Right lobe of liver (tissue), 6 donors: Measurements from ENCODE around the gene LRRIQ1. TPM values are rescaled to one million over a fixed set of nuclear protein-coding genes. Genes with fewer than 3 reads are reported as not detected.

Experiments used
- ATAC-seq, 4 donors: fragments of 200-7000 bp; cut with Tn5 transposase; one replicate each; pipeline ENCODE4 v1.9.1; 2020; ENCODE audit warnings: mild to moderate bottlenecking in 4 of 4, moderate library complexity in 4 of 4
- DNase-seq, 3 donors: peaks; one replicate each; pipeline ENCODE4 v3.0.0-alpha.2; 2020
- H3K27ac ChIP-seq, 3 donors: fragments of 200-600 bp; one replicate each; pipeline ENCODE4 v1.8.0; 2022
- H3K27me3 ChIP-seq, 2 donors: fragments of 200-600 bp; one replicate each; pipeline ENCODE4 v1.8.0; 2022
- H3K36me3 ChIP-seq, 4 donors: fragments of 200-600 bp; sonication (generic) in 1 of 4; one replicate each; pipeline versions ENCODE4 v1.5.1 to v1.8.0; 2017 to 2022; ENCODE audit warnings: control low read depth in 1 of 4
- H3K4me1 ChIP-seq, 4 donors: fragments of 200-600 bp; sonication (generic) in 1 of 4; one replicate each; pipeline versions ENCODE4 v1.5.1 to v1.8.0; 2017 to 2022; ENCODE audit warnings: control low read depth in 1 of 4
- H3K4me3 ChIP-seq, 3 donors: fragments of 200-600 bp; one replicate each; pipeline ENCODE4 v1.8.0; 2022
- H3K9me3 ChIP-seq, 4 donors: fragments of 200-600 bp; sonication (generic) in 1 of 4; one replicate each; pipeline versions ENCODE4 v1.5.1 to v1.8.0; 2017 to 2022; ENCODE audit warnings: control low read depth in 1 of 4
- POLR2A ChIP-seq: fragments of 450-650 bp; IDR thresholded peaks from one replicate; pipeline ENCODE4 v1.6.1; 2017; ENCODE audit warnings: antibody characterized with exemption, mild to moderate bottlenecking
- WGBS: methylation state at CpG from one replicate; pipeline ENCODE4 v1.1.6; 2018; ENCODE audit warnings: low coverage, low lambda C conversion rate; ENCODE audit not compliant: insufficient coverage; ENCODE audit errors: missing lambda C conversion rate; 5-methylcytosine and 5-hydroxymethylcytosine counted together
- intact Hi-C, 2 donors: fragments of 100-400 bp; cut with DNase I; formaldehyde crosslinking; loops; one replicate each; pipeline versions ENCODE4 v1.11.2 to v1.14.1; 2022
- total RNA-seq, 6 experiments: library from RNA; depleted of rRNA in 2 of 6; stranded (reverse); fragments of >200 nt in 2 of 6; fragmentation: NEBNext Ultra II Directional in 3 of 6; extraction: Animal tissue kit (Norgen Biotek cat#: 25700) in 3 of 6; gene quantifications; one replicate each; pipeline versions ENCODE4 v1.1.0 to v1.2.4, GENCODE V29; 2016 to 2023
- TF ChIP-seq, protein P1 (sequence below), 4 donors: fragments of 200-600 bp in 3 of 4; fragments of 450-650 bp in 1 of 4; IDR thresholded peaks; one replicate each; pipeline versions ENCODE4 v1.5.1 to v1.8.0; 2016 to 2022; ENCODE audit warnings: antibody characterized with exemption in 4 of 4, mild to moderate bottlenecking in 2 of 4
- donor health status: DM: no; HTN: yes; CAD: no.
- donor health status: DM: no; HTN: no; CAD: no.
- donor health status: DM: no; HTN: no; CAD: no.
- donor health status: DM: no; HTN: yes; CAD: no.
- donor health status: DM: no; HTN: yes; CAD: no.

Gene LRRIQ1
- total RNA-seq, 6 experiments from 2014 or later, result 0.04 to 0.23 TPM; not detected in 4

GRCh38 chr12:85225501-85225900 lies 189.3 kb downstream of the LRRIQ1 start:
- no peak overlapping the region for H3K27ac ChIP-seq
- intact Hi-C loops, result no loop called here
- H3K9me3 ChIP-seq, result no peaks in the 10 kb centered on the region
- H3K27me3 ChIP-seq, result no peaks in the 10 kb centered on the region
- no peaks in the 10 kb centered on the region for H3K36me3 ChIP-seq
- no peak for ATAC-seq
- TF ChIP-seq, protein P1, sequence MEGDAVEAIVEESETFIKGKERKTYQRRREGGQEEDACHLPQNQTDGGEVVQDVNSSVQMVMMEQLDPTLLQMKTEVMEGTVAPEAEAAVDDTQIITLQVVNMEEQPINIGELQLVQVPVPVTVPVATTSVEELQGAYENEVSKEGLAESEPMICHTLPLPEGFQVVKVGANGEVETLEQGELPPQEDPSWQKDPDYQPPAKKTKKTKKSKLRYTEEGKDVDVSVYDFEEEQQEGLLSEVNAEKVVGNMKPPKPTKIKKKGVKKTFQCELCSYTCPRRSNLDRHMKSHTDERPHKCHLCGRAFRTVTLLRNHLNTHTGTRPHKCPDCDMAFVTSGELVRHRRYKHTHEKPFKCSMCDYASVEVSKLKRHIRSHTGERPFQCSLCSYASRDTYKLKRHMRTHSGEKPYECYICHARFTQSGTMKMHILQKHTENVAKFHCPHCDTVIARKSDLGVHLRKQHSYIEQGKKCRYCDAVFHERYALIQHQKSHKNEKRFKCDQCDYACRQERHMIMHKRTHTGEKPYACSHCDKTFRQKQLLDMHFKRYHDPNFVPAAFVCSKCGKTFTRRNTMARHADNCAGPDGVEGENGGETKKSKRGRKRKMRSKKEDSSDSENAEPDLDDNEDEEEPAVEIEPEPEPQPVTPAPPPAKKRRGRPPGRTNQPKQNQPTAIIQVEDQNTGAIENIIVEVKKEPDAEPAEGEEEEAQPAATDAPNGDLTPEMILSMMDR (IDR thresholded peaks at IDR 0.05), result no peak
- no peak for TF ChIP-seq POLR2A
- DNase-seq, result no peak
- 38% methylated on average over 1 of the region's 1 CpG for WGBS
- H3K4me1 ChIP-seq, result no peaks in the 10 kb centered on the region
- no peak overlapping the region for H3K4me3 ChIP-seq

DNA sequence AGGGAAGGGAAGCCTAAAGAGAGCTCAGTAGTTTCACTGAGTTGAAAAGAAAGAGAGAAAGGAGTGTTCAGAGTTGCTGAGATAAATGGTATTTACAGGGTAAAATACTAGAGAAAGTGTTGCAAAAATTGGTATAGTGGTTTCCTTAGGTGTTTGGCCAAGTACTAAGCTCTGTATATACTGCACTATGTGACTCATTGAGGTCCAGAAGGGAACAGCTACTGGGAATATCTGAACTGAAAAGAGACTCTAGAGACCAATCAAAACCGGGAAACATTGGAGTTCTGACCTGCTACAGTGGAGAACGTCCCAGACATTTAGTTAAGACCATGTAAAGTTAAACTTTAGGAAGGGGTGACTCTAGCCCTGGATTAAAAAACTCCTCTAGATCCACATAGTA lies 201.2 kb downstream of the LRRIQ1 start:
- no peaks in the 10 kb centered on the region for H3K36me3 ChIP-seq
- intact Hi-C loops, result no loop called here
- WGBS, result 23% methylated on average over 2 of the region's 2 CpGs
- no peaks in the 10 kb centered on the region for H3K27me3 ChIP-seq
- peaks cover 0 to 3% (median 0%) of the 10 kb centered on the region in 4 donors for H3K4me1 ChIP-seq
- H3K27ac ChIP-seq, result no peak overlapping the region
- no peak overlapping the region for H3K4me3 ChIP-seq
- DNase-seq, result no peak
- no peaks in the 10 kb centered on the region for H3K9me3 ChIP-seq
- no peak for ATAC-seq
- no peak for TF ChIP-seq POLR2A
- TF ChIP-seq, protein P1 (IDR thresholded peaks at IDR 0.05), result no peak

DNA sequence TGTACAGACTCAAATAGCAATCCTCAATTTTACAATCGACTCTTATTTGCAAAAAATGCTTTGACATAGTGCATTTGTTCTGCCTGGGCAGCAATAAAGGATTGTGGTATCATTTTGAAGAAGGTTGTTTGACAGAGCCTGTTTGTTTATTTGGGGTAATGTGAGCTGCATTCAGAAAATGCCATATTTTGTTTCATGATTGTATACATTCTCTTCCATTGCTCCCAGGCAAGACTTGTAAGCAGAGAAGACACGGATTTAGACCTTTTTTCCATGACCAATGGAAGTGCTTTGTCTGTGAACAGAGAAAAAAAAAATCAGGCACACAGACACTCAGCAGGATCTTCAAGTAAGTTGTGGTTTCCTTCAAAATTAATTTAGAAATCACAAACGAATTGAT lies 208.4 kb downstream of the LRRIQ1 start:
- intact Hi-C loops, result no loop called here
- WGBS, result 24% methylated on average over 3 of the region's 3 CpGs

GRCh38 chr12:85253853-85254252 lies 217.7 kb downstream of the LRRIQ1 start:
- no peak overlapping the region for H3K4me3 ChIP-seq
- ATAC-seq (no peak), DNase-seq (no peak)
- no peaks in the 10 kb centered on the region for H3K9me3 ChIP-seq
- no peaks in the 10 kb centered on the region for H3K4me1 ChIP-seq
- TF ChIP-seq, protein P1 (IDR thresholded peaks at IDR 0.05), result no peak
- no peak for TF ChIP-seq POLR2A
- H3K27ac ChIP-seq, result no peak overlapping the region
- 44% methylated on average over 4 of the region's 4 CpGs for WGBS
- no peaks in the 10 kb centered on the region for H3K27me3 ChIP-seq
- no peaks in the 10 kb centered on the region for H3K36me3 ChIP-seq
- intact Hi-C loops, result no loop called here

More for the DNA sequence above, 208.4 kb downstream of the LRRIQ1 start:
- Histone ChIP-seq H3K36me3 (no peaks in the 10 kb centered on the region), H3K9me3 (no peaks in the 10 kb centered on the region), H3K4me1 (peaks cover 0 to 3% (median 0%) of the 10 kb centered on the region in 4 donors), H3K4me3 (no peak overlapping the region), H3K27ac (no peak overlapping the region), H3K27me3 (no peaks in the 10 kb centered on the region)
- DNase-seq (no peak), ATAC-seq (no peak)
- TF ChIP-seq POLR2A, result no peak
- TF ChIP-seq, protein P1 (IDR thresholded peaks at IDR 0.05), result no peak

- WGBS, result 76% methylated on average over 1 of the region's 1 CpG
Measured at GRCh38 chr12:85257671-85258070, 221.5 kb downstream of the LRRIQ1 start.

More at GRCh38 chr12:85257671-85258070, 221.5 kb downstream of the LRRIQ1 start:
- intact Hi-C loops, result no loop called here
- H3K4me3 ChIP-seq, result no peak overlapping the region
- H3K27ac ChIP-seq, result no peak overlapping the region
- no peak for TF ChIP-seq POLR2A
- TF ChIP-seq, protein P1 (IDR thresholded peaks at IDR 0.05), result no peak
- no peaks in the 10 kb centered on the region for H3K9me3 ChIP-seq
- H3K27me3 ChIP-seq, result no peaks in the 10 kb centered on the region
- ATAC-seq (no peak), DNase-seq (no peak)
- H3K36me3 ChIP-seq, result no peaks in the 10 kb centered on the region
- no peaks in the 10 kb centered on the region for H3K4me1 ChIP-seq
